Muscle of leg (tissue), 9 donors: ENCODE data around the gene EXOC4. TPM values are rescaled to one million over a fixed set of nuclear protein-coding genes. Genes with fewer than 3 reads are reported as not detected.

Experiments used
- polyA plus RNA-seq, 8 donors: library from polyadenylated mRNA; unstranded; fragments of 120-200 nt; gene quantifications; one replicate each; pipeline versions ENCODE4 v1.2.1 to v1.2.3, GENCODE V29; 2013; ENCODE audit warnings: inconsistent platforms in 1 of 8, low replicate concordance in 1 of 8; ENCODE audit not compliant: insufficient read length in 8 of 8, insufficient read depth in 1 of 8
- total RNA-seq: library from RNA; stranded (reverse); fragments of 120-200 nt; gene quantifications from one replicate; pipeline ENCODE4 v1.2.4, GENCODE V29; 2013

The EXOC4 gene
- total and polyA plus RNA-seq, 9 donors = 37.3 to 64.9 (median 41.1) TPM

Other genes with a start within 250 kb of the EXOC4 start
- 75.0 TPM for gene CHCHD3, start 171.0 kb upstream of the EXOC4 start, total RNA-seq
- gene CHCHD3, start 171.0 kb upstream of the EXOC4 start, polyA plus RNA-seq = 10 to 100 TPM; 57.4 to 72.5 (median 66.2) TPM